Vagina (tissue), 2 donors: ENCODE results near the gene REXO2.

Source experiments
- CTCF ChIP-seq, 3 experiments: fragments of 450-650 bp in 2 of 3; fragments of 200-600 bp in 1 of 3; sonication (generic) in 1 of 3; IDR thresholded peaks; one replicate each; pipeline ENCODE4 v1.5.1; 2017 to 2019; ENCODE audit warnings: antibody characterized with exemption in 3 of 3, mild to moderate bottlenecking in 2 of 3, moderate library complexity in 2 of 3
- POLR2AphosphoS5 ChIP-seq, 2 donors: sonication (generic); formaldehyde crosslinking; IDR thresholded peaks; one replicate each; pipeline ENCODE4 v1.9.0; 2017; ENCODE audit warnings: antibody characterized with exemption in 2 of 2, mild to moderate bottlenecking in 2 of 2, low read depth in 1 of 2; ENCODE audit not compliant: insufficient read depth in 1 of 2

GRCh38 chr11:114438303-114438702, 964 bp upstream of the REXO2 start:
- TF ChIP-seq CTCF (IDR thresholded peaks at IDR 0.05), result no peak
- no peak for TF ChIP-seq POLR2AphosphoS5 (IDR thresholded peaks at IDR 0.05; ENCODE audit: insufficient read depth in 1 of 2, low read depth in 1 of 2)
